Activated naive CD4-positive, alpha-beta T cell treated with anti-CD3 and anti-CD28 coated beads, Interleukin-2, amount 50 U/mL, for 24 hours (primary cell): ENCODE measurements around the gene DHRS12.
"Not testable (repeated sequence)": the region's sequence is repeated elsewhere in the genome, so short reads cannot be mapped to it uniquely, and the experiment has no call there.

Experiments used
- H3K27ac Mint-ChIP-seq: one replicate; pipeline ENCODE4 v1.8.0; 2021; ENCODE audit warnings: mild to moderate bottlenecking, mixed read lengths
- H3K27me3 Mint-ChIP-seq: one replicate; pipeline ENCODE4 v1.8.0; 2021; ENCODE audit warnings: mixed read lengths
- H3K36me3 Mint-ChIP-seq: one replicate; pipeline ENCODE4 v1.8.0; 2021; ENCODE audit warnings: mixed read lengths
- H3K4me1 Mint-ChIP-seq: one replicate; pipeline ENCODE4 v1.8.0; 2021; ENCODE audit warnings: mixed read lengths
- H3K4me3 Mint-ChIP-seq: one replicate; pipeline ENCODE4 v1.8.0; 2021; ENCODE audit warnings: mild to moderate bottlenecking, mixed read lengths
- H3K9me3 Mint-ChIP-seq: one replicate; pipeline ENCODE4 v1.8.0; 2021; ENCODE audit warnings: mixed read lengths

DHRS12 gene

DNA sequence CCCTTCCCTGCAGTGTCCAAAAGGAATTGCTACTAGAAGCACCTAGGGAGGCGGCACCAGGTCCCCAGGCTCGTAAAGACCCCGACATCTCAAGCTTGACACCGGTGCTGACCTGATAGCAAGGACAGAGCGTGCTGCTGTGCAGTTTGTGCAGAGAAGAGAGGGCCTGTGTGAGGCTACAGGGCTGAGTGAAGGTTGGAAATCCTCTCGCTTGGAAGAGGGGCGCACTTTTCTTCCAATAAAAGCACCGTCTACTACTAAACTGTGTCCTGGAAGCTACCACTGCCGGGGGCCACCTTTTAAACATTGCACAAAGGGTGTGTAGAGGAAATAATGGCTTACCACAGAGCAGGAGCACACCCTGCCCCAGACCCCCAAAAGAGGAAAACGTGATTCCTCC lies 30.0 kb upstream of the DHRS12 start:
- H3K9me3 Mint-ChIP-seq, result no peaks in the 10 kb centered on the region

DNA sequence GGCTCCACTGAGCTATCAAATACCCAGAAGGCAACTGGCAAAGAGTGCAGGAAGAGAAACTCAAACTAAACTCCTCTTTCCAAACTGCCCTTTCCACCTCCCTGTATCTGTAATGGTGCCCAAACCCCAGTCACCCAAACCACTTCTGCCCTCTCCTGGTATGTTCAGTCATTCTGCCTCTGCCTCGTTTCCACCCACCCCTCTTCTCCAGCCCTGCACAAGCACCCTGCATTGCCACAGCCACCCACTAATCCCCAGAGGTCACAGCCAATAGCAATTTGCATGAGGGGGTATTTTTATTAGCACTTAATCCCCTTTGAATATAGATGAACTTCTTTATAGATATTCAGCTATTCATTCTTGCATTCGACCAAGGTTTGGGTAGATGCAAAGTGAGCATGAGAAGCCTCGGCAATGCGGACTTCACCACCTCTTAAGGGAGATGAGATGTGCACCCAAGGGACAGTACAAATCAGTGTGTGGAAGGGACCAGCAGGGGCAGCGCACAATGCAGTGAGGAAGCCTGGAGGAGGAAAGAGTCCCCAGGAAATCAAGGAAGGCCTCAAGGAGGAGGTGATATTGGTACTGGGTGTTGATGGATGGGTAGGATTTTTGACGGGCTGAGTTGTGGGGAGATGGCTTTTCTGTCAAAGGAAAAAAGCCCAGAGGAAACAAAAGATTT lies 28.6 kb upstream of the DHRS12 start:
- Mint-ChIP-seq H3K36me3 (no peaks in the 10 kb centered on the region), H3K4me3 (no peak overlapping the region), H3K27me3 (no peaks in the 10 kb centered on the region), H3K9me3 (no peaks in the 10 kb centered on the region), H3K27ac (peak overlapping the region; percentile 43), H3K4me1 (peaks cover 48% of the 10 kb centered on the region)

More for the DNA sequence above, 30.0 kb upstream of the DHRS12 start:
- no peaks in the 10 kb centered on the region for H3K27me3 Mint-ChIP-seq
- H3K27ac Mint-ChIP-seq, result no peak overlapping the region
- no peak overlapping the region for H3K4me3 Mint-ChIP-seq
- H3K4me1 Mint-ChIP-seq, result peaks cover 34% of the 10 kb centered on the region
- H3K36me3 Mint-ChIP-seq, result no peaks in the 10 kb centered on the region

DNA sequence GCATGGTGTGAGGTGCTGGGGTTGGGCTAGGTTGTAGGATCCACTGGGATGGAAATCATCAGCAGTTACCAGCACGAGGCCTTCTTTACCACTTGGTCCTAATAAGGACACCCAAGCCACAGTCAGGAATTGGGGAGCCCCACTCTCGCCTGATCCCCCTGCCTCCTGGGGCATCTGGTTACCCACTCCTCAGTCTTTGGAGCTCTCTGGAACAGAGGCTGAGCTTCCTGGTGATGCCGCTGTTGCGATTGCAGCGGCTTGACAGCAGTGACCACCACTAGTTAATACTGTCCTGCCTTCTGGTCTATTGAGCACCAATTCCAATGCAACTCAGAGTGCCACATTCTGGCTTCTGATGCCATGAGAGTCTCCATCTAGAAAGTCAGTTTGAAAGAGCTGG lies 27.6 kb upstream of the DHRS12 start:
- H3K27me3 Mint-ChIP-seq, result no peaks in the 10 kb centered on the region
- H3K4me3 Mint-ChIP-seq, result no peak overlapping the region
- no peak overlapping the region for H3K27ac Mint-ChIP-seq
- no peaks in the 10 kb centered on the region for H3K9me3 Mint-ChIP-seq
- H3K36me3 Mint-ChIP-seq, result no peaks in the 10 kb centered on the region
- peaks cover 59% of the 10 kb centered on the region for H3K4me1 Mint-ChIP-seq

DNA sequence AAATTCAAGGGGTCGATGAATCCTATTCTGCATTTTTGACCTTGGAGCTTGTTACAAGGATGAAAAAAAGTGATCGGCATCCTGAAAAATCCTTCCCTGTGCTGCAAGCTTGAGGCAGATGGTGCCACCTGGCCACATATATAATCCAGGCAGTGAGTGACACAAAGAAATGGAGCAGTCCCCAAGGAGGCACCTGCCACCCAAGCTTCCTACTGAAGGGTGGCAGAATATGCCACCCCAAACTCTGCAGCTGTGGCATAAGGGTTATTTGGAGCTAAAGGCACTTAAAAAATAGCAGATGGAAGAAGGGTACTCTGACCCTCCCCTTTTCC lies 25.6 kb upstream of the DHRS12 start:
- no peaks in the 10 kb centered on the region for H3K36me3 Mint-ChIP-seq
- H3K9me3 Mint-ChIP-seq, result no peaks in the 10 kb centered on the region
- H3K27me3 Mint-ChIP-seq, result no peaks in the 10 kb centered on the region
- peak overlapping the region; percentile 72 for H3K27ac Mint-ChIP-seq
- H3K4me1 Mint-ChIP-seq, result peaks cover 76% of the 10 kb centered on the region
- no peak overlapping the region for H3K4me3 Mint-ChIP-seq

DNA sequence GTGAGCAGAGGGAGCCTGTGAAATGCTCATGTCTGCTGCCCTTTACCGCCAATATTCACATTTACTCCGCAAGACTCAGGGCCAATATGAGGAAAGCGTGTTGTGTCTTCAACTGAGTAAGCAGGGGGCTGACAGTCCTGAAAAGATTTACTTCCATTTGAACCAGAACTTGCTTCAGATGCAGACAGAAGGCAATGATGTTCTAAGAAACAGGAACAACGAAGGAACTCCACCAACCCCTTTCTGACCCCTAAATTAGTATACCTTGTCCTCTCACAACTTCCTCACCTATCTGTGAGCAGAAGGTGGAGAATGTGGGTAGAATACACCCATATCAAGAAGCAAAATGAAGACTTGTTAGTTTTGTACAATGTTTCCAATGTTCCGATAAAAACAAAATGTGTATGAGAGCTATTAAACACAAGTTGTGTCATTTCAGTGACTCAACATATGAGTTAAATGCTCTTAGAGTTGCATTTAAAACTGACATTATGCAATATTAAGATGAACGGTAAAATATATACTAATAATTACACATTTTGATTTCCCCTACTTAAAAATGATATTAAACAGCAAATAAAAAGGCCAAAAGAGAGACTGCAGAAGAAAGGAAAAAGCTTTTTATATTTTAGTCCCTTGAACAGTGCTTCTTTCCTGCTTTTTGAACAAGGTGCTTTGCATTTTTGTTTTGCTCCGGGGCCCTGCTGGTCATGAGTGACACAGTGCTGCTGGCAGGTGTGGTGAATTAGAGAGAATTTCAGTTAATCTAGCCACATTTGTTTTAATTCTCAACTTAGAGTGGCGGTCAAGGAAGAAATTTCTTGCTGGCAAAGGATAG lies 25.0 kb upstream of the DHRS12 start:
- H3K27ac Mint-ChIP-seq, result peak overlapping the region; percentile 72
- no peaks in the 10 kb centered on the region for H3K27me3 Mint-ChIP-seq
- H3K9me3 Mint-ChIP-seq, result no peaks in the 10 kb centered on the region
- H3K4me1 Mint-ChIP-seq, result peaks cover 81% of the 10 kb centered on the region
- H3K4me3 Mint-ChIP-seq, result no peak overlapping the region
- H3K36me3 Mint-ChIP-seq, result no peaks in the 10 kb centered on the region

DNA sequence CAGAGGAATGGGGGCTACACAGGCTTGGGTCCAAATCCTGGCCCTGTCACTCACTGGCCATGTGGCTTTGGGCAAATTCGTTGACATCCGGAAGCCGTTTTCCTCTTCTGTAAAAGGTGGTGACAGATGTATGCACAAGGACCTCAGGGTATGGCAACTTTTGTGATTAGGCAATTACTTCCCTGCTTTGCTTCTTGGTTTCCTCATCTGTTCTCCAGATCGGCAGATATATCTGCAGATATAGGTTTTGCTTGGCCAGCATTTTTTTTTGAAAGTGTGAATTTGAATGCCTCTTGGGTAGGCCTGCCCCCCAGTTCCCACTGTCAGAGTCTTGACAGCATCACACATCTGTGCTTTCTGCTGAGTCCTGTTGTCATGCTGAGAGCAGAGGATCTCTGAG lies 23.3 kb upstream of the DHRS12 start:
- Mint-ChIP-seq H3K36me3 (no peaks in the 10 kb centered on the region), H3K9me3 (no peaks in the 10 kb centered on the region), H3K4me3 (peak overlapping the region; percentile 89), H3K27ac (peak overlapping the region; percentile 99), H3K4me1 (peaks cover 89% of the 10 kb centered on the region), H3K27me3 (no peaks in the 10 kb centered on the region)

DNA sequence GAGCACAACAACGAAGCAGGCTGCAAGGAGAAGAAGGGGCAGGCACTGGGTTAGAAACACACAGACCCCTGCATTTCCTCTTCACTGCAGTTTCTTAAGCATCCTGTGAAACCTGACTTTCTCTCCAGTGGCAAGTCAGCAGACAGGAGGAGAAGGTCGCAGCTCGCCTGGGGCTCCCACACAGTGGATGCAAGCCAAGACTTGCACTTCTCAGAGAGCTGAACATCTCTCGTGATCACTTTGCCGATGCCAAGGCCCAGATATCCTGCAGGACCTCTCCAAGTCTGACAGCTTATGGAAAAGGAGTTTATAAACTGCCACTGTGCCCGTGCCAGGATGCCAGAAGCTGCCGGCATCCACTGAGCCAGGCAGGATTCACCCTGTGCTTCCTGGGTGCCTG lies 22.6 kb upstream of the DHRS12 start:
- Mint-ChIP-seq H3K9me3 (no peaks in the 10 kb centered on the region), H3K27me3 (no peaks in the 10 kb centered on the region), H3K36me3 (no peaks in the 10 kb centered on the region), H3K27ac (peak overlapping the region; percentile 99), H3K4me1 (peaks cover 88% of the 10 kb centered on the region), H3K4me3 (peak overlapping the region; percentile 89)

DNA sequence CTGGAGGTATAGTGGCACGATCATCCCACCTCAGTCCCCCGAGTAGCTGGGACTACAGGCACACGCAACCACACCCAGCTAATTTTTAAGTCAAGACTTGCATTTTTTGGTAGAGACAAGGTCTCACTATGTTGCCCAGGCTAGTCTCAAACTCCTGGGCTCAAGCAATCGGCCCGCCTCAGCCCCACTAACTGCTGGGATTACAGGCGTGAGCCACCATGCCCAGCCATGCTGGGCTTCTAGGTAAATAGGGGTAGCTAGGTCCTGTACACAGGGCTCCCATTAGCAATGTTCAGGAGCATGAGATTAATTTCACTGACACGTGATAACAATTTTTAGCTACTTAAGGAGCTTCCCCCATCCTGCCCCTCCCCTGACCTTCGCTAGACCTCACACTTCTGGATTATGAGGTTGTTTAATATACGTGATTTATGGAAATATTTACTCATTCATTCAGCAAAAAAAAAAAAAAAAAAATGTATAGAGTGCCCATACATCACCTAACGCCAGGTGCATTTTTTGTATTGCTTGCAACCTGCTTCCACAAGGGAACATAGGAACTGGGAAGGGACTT lies 21.8 kb upstream of the DHRS12 start:
- Mint-ChIP-seq H3K27ac (peak overlapping the region; percentile 99), H3K4me3 (peak overlapping the region; percentile 89), H3K4me1 (peaks cover 94% of the 10 kb centered on the region), H3K27me3 (no peaks in the 10 kb centered on the region), H3K36me3 (no peaks in the 10 kb centered on the region), H3K9me3 (no peaks in the 10 kb centered on the region)

DNA sequence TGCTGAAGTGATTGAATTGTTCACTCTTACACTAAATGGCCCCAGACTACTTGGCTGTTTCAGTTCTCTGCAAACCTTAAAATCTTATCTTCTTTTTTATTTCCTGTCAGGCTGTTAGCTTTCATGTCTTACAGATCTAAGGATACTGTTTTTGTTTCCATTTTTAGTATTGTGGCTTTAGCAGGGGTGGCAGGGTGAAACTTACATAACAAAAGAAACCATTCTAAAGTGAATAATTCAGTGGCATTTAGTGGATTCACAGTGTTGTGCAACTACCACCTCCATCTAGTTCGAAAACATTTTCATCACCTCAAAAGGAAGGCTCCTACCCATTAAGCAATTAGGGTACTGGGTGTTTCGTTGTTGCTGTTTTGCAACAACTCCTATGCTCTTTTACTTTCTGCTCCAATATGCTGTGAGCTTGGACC lies 21.2 kb upstream of the DHRS12 start:
- Mint-ChIP-seq H3K4me1 (peaks cover 94% of the 10 kb centered on the region), H3K27ac (peak overlapping the region; percentile 99), H3K4me3 (peak overlapping the region; percentile 89), H3K36me3 (no peaks in the 10 kb centered on the region), H3K27me3 (no peaks in the 10 kb centered on the region), H3K9me3 (no peaks in the 10 kb centered on the region)

DNA sequence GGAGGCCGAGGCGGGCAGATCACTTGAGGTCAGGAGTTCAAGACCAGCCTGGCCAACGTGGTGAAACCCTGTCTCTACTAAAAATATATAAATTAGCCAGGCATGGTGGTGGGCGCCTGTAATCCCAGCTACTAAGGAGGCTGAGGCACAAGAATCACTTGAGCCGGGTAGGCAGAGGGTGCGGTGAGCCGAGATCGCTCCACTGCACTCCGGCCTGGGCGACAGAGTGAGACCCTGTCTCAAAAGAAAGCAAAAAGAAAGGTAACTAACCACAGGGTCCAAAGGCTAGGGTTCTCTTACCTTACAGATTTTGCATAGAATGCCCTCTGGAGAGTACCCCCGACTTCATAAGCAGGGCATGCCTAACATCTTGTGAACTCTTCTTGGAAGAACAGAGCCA lies 20.7 kb upstream of the DHRS12 start:
- not testable (repeated sequence) for H3K9me3 Mint-ChIP-seq, H3K27me3 Mint-ChIP-seq, H3K36me3 Mint-ChIP-seq
- peaks cover 94% of the 10 kb centered on the region for H3K4me1 Mint-ChIP-seq
- H3K27ac Mint-ChIP-seq, result peak overlapping the region; percentile 99
- peak overlapping the region; percentile 89 for H3K4me3 Mint-ChIP-seq

DNA sequence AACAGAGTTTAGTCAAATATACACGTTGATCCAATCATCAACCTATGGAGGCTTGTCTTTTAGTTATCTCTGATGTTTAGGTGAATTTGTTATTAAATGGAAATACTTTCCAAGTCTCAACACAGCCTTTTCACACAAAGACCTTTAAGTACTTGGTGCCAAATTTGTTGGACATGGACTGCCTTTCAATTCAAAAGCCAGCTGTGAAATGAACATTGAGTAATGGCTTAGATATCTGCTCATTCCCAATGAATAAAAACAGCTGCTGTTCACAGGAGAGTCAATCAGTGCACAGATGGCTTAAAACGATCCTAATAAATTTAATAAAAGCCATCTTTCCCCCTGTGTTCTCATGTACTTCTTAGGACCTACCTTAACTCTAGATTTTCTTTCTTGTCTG lies 19.9 kb upstream of the DHRS12 start:
- peak overlapping the region; percentile 99 for H3K27ac Mint-ChIP-seq

DNA sequence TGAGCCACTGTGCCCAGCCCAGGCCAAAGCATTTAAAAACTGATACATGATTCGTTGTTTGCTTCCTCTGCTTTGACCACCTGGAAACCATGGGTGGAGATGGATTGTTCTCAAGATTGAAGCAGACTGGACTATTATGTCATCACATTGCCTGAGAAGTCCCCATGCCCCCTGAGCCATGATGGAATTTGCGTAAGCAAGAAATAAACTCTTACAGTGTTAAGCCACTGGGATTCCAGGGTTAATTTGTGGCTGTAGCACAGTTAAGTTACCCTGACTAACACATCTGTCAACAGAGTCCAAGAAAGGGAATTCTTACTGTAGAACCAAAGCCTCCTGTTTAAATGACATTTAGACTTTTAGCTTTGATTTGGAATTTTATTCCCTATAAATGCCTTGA lies 19.4 kb upstream of the DHRS12 start:
- Mint-ChIP-seq H3K4me1 (peaks cover 94% of the 10 kb centered on the region), H3K36me3 (no peaks in the 10 kb centered on the region), H3K4me3 (peak overlapping the region; percentile 89), H3K27ac (peak overlapping the region; percentile 99), H3K9me3 (no peaks in the 10 kb centered on the region), H3K27me3 (no peaks in the 10 kb centered on the region)

More for the DNA sequence above, 19.9 kb upstream of the DHRS12 start:
- peak overlapping the region; percentile 89 for H3K4me3 Mint-ChIP-seq
- H3K27me3 Mint-ChIP-seq, result no peaks in the 10 kb centered on the region
- no peaks in the 10 kb centered on the region for H3K36me3 Mint-ChIP-seq
- peaks cover 94% of the 10 kb centered on the region for H3K4me1 Mint-ChIP-seq
- no peaks in the 10 kb centered on the region for H3K9me3 Mint-ChIP-seq

DNA sequence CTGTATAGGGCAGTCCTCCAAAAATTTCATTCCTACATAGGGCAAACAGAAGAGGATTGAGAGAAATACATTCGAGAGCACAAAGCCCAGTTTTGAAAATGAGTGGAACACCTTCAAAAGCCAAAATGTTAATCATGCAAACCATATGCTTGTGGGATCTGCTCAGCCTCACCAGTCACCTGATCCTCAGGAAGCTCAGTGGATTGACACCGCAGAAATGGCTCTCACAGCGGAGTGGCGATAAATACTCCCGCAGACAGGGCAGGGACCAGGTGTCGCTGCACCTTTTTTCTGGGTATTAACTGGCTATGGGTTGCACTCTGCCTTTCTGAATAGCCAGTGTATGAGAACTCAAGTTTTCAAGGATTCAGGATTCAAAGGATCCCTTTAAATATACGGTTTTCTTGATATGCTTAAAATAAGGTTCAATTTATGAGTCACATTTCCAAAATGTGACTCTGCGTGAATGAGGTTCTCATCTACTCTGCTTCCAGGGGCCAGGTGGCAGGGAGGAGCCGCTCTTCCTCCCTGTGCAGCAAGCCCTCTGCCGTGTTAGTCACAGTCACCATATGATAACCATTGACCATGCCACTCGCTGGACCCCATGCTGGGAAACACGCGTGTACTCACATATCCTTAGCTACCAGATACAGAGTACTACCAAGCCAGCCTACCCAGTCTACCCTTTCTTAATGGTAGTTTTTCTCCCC lies 18.3 kb upstream of the DHRS12 start:
- Mint-ChIP-seq H3K36me3 (no peaks in the 10 kb centered on the region), H3K27me3 (no peaks in the 10 kb centered on the region), H3K27ac (peak overlapping the region; percentile 99), H3K4me3 (peak overlapping the region; percentile 89), H3K9me3 (no peaks in the 10 kb centered on the region), H3K4me1 (peaks cover 92% of the 10 kb centered on the region)

DNA sequence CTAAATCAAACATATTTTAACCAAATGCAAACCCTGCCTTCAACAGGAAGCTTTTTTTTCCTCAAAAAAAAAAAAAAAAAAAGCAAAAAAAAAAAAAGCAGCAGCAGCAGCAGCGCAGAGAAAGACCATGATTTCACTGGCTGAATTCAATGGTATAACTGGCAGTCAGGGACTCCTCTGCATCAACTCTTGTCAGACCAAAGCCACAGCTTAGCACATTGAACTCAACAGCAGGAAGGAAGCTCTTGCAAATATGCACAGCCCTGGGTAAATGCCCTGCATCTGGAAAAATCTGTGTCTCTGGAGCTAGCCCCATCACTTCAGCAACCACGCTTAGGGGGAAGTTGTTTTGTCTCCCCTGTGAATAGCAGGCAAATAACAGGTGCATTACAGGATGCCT lies 17.6 kb upstream of the DHRS12 start:
- Mint-ChIP-seq H3K4me1 (peaks cover 92% of the 10 kb centered on the region), H3K27ac (peak overlapping the region; percentile 99), H3K4me3 (peak overlapping the region; percentile 89), H3K36me3 (peaks cover 1% of the 10 kb centered on the region), H3K9me3 (no peaks in the 10 kb centered on the region), H3K27me3 (no peaks in the 10 kb centered on the region)

DNA sequence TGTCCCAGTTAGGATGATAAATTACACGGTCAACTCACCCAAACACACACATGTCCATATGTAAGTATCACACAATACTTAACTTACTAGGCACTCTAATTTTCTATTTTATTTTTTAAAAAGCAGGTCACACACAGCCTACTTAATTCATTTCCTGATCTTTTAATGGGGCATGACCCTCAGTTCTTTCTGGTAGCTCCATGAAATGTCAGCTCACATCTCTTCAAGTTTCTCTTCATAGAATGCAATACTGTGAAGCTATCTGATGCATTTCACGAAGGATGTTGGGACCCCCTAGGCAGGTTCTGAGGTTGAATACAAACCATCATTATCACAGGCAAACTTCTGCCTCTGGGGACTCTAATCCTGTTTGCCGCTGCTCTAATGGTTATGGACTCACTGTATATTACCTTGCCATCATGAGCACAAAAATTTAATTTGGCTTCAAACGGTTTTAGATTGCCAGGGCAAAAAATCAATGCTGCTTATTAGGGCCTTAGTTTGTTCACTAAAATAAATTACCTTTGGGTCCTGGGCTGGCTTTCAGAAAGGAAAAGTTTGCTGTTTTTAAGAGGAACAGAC lies 16.1 kb upstream of the DHRS12 start:
- peaks cover 92% of the 10 kb centered on the region for H3K4me1 Mint-ChIP-seq
- peaks cover 1% of the 10 kb centered on the region for H3K36me3 Mint-ChIP-seq
- peak overlapping the region; percentile 99 for H3K27ac Mint-ChIP-seq
- no peaks in the 10 kb centered on the region for H3K9me3 Mint-ChIP-seq
- H3K27me3 Mint-ChIP-seq, result no peaks in the 10 kb centered on the region
- peak overlapping the region; percentile 89 for H3K4me3 Mint-ChIP-seq
